ENCODE results near the gene RELN.

DNA sequence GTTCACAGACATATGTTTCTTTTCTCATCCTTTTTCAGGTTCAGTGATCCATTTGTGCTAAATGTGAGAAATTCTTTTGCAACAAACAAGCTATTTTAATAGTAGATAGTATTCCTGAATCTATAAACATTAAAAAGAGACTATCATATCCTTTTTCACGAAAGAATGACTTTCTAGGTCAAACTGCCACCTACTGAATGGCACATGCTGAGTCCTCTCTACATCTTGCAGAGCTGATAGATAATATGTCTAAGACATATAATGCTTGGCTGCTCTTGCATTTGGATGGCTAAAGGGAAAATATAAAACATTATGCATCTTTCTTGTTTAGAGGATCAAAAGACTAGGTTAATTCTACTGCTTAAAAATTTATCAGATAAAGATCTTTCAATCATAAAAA, 429.3 kb downstream of the RELN start:
- TF ChIP-seq, protein P1, sequence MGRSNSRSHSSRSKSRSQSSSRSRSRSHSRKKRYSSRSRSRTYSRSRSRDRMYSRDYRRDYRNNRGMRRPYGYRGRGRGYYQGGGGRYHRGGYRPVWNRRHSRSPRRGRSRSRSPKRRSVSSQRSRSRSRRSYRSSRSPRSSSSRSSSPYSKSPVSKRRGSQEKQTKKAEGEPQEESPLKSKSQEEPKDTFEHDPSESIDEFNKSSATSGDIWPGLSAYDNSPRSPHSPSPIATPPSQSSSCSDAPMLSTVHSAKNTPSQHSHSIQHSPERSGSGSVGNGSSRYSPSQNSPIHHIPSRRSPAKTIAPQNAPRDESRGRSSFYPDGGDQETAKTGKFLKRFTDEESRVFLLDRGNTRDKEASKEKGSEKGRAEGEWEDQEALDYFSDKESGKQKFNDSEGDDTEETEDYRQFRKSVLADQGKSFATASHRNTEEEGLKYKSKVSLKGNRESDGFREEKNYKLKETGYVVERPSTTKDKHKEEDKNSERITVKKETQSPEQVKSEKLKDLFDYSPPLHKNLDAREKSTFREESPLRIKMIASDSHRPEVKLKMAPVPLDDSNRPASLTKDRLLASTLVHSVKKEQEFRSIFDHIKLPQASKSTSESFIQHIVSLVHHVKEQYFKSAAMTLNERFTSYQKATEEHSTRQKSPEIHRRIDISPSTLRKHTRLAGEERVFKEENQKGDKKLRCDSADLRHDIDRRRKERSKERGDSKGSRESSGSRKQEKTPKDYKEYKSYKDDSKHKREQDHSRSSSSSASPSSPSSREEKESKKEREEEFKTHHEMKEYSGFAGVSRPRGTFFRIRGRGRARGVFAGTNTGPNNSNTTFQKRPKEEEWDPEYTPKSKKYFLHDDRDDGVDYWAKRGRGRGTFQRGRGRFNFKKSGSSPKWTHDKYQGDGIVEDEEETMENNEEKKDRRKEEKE (IDR thresholded peaks at IDR 0.05; ENCODE audit: borderline replicate concordance in 1 of 2, control insufficient read depth in 1 of 2, low read depth in 2 of 2, low read length in 1 of 2) = no peak
- TF ChIP-seq FOXM1 (IDR thresholded peaks at IDR 0.05; ENCODE audit: low read depth) (no peak), FOXM1 (CRISPR knock-in tag; IDR thresholded peaks at IDR 0.05; ENCODE audit: low read depth) (no peak), ADNP (tag; IDR thresholded peaks at IDR 0.05) (no peak), DPF2 (IDR thresholded peaks at IDR 0.05) (no peak), KDM2B (CRISPR knock-in tag; IDR thresholded peaks at IDR 0.05) (no peak), JUND (IDR thresholded peaks at IDR 0.05; ENCODE audit: borderline replicate concordance, low read depth, low read length) (no peak), JUND (tag; IDR thresholded peaks at IDR 0.05; ENCODE audit: borderline replicate concordance, low read depth, low read length) (no peak), SIX5 (IDR thresholded peaks at IDR 0.05; ENCODE audit: borderline replicate concordance in 1 of 2, insufficient read depth in 1 of 2, low read depth in 1 of 2, low read length in 2 of 2) (no peak), POLR2A (conservative IDR thresholded peaks at IDR 0.05) (no peak)
- TF ChIP-seq, protein P2, sequence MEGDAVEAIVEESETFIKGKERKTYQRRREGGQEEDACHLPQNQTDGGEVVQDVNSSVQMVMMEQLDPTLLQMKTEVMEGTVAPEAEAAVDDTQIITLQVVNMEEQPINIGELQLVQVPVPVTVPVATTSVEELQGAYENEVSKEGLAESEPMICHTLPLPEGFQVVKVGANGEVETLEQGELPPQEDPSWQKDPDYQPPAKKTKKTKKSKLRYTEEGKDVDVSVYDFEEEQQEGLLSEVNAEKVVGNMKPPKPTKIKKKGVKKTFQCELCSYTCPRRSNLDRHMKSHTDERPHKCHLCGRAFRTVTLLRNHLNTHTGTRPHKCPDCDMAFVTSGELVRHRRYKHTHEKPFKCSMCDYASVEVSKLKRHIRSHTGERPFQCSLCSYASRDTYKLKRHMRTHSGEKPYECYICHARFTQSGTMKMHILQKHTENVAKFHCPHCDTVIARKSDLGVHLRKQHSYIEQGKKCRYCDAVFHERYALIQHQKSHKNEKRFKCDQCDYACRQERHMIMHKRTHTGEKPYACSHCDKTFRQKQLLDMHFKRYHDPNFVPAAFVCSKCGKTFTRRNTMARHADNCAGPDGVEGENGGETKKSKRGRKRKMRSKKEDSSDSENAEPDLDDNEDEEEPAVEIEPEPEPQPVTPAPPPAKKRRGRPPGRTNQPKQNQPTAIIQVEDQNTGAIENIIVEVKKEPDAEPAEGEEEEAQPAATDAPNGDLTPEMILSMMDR (IDR thresholded peaks at IDR 0.05 in 2 of 3, conservative IDR thresholded peaks at IDR 0.05 in 1 of 3; ENCODE audit: insufficient read depth in 2 of 3, low read depth in 1 of 3, low read length in 3 of 3) = no peak
